Activated CD8-positive, alpha-beta memory T cell treated with anti-CD3 and anti-CD28 coated beads for 4 hours (primary cell): ENCODE results near the gene RNF212.
"Not testable (repeated sequence)": the region's sequence is repeated elsewhere in the genome, so short reads cannot be mapped to it uniquely, and the experiment has no call there.

ENCODE experiments used
- DNase-seq, 2 donors: peaks; one replicate each; pipeline ENCODE4 v3.0.0-alpha.2; 2020; ENCODE audit warnings: low read depth in 2 of 2

Gene RNF212

DNA sequence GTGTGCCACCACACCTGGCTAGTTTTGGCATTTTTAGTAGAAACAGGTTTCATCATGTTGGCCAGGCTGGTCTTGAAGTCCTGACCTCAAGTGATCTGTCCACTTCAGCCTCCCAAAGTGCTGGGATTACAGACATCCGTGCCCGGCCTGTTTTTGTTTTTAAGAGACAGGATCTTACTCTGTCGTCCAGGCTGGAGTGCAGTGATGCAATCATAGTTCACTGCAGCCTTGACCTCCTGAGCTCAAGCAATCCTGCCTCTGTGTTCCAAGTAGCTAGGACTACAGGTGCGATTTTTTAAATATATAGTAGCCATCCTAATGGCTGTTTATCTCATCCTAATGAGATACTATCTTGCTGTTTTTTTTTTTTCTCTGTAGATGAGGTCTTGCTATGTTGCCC lies 47.6 kb downstream of the RNF212 start:
- DNase-seq, result no peak

- DNase-seq, result no peak
Measured at GRCh38 chr4:1062419-1062818, 50.9 kb downstream of the RNF212 start.

- DNase-seq, result no peak
Measured at GRCh38 chr4:1061760-1062159, 51.6 kb downstream of the RNF212 start.

GRCh38 chr4:1061056-1061700 lies 52.2 kb downstream of the RNF212 start:
- no peak for DNase-seq

DNA sequence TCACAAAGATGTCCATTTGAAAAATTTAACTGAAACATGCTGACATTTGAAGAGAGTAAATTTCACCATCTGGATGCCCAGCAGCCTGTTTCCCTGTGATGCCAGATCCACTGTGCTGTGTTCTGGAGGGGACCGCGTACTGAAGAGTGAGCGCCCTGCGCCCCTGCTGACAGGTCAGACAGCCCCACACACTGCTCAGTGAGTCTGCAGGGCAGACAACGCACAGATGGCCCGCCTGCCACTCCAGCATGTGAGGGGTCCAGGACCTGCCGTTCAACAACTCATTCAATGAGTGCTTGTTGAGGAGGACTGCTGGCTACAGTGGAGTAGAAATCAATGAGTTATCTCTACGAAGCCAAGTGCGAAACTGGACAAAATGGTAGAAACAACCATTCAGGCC lies 52.7 kb downstream of the RNF212 start:
- no peak for DNase-seq

DNA sequence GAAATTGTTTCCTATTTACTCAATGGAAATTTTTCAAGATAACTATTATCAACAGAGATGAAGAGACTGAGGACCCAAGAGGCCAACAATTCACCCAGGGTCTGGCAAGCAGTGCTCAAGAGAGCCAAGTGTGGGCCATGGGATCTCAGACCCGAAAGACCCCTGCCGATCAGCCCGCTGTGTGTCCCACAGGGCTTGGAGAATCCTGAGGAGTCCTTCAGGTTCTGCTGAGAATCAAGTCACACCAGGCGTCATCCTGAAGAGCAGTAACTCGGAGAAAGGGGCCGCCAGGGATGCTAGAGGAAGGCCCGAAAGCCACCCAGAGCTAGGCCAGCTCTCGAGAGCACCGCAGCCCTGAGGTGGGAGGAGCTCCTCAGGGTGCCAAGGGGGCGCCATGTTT lies 53.2 kb downstream of the RNF212 start:
- no peak for DNase-seq

DNA sequence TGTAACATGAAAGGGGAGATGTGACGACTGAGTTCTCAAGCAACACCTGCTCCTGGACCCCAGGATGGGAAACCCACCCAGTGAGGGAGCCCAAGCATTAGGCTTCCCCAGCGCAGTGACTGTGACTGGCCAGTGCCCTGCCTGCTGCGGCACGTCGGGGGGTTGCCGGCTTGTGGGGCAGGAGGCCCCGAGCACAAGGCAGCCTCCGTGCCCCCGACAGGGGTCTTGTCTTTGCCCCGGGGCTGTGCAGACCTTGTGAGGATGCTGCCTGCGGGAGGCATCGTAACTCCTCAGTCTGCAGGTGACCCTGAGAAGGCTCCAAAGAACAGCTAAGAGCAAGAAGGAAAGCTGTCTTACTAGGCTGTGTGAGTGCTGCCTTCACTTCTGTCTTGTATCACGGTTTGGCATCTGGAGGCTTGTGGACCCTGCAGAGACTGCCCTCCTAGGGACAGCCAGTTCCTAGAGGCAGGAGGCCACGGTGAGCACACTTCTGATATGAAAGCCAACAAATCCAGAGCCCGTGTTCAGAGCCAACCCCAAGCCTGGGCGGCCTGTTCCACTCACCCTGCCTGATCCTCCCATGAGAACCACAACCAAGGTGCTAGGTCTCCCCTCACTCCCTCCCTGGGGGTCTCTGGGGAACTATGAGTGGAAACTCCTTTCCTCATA lies 54.2 kb downstream of the RNF212 start:
- no peak for DNase-seq

- DNase-seq, result no peak
Measured at GRCh38 chr4:1058198-1058996, 55.0 kb downstream of the RNF212 start.

- no peak for DNase-seq
Measured at GRCh38 chr4:1057403-1057745, 56.0 kb downstream of the RNF212 start.

GRCh38 chr4:1056671-1057402 lies 56.5 kb downstream of the RNF212 start:
- no peak for DNase-seq

DNA sequence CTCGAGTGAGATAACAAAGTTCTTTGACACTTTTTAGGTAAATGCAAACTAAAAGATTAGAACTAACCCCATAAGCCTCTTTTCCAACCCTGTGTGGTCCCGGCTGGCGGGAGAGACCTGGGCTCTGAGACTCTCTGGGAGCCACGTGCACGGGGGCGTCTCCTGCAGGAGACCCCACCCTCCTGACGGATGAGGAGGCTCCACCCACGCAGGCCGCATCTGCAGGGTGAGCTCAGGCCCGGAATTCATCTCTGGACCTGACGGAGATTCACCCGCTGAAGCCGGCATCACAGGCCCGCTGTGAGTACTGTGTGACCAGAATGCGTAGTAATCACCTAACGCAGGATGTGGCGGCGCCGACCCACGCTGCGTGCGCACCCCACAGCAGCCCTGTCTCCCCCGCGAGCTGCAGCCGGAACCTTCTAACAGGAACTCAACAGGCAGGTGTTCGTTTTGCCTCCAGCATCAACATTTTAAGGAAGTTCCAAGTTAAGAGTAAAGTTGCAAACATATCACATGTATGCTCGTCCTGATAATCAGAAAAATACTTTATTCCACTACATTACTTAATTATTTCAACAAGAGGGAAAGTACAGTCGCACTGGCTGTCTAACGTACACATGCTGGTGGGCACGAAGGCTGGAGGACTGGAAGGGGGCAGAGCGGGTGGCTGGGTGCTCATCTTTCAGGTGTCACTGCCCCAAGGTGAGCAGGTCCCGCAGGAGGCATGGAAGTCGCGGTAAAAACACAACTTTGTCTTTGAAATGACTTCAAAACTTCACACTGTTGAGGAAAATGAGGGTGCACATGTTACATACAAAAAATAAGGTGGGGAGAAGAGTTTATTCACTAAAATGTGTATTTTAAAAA lies 57.4 kb downstream of the RNF212 start:
- peak; percentile 61 to 74 for DNase-seq

DNA sequence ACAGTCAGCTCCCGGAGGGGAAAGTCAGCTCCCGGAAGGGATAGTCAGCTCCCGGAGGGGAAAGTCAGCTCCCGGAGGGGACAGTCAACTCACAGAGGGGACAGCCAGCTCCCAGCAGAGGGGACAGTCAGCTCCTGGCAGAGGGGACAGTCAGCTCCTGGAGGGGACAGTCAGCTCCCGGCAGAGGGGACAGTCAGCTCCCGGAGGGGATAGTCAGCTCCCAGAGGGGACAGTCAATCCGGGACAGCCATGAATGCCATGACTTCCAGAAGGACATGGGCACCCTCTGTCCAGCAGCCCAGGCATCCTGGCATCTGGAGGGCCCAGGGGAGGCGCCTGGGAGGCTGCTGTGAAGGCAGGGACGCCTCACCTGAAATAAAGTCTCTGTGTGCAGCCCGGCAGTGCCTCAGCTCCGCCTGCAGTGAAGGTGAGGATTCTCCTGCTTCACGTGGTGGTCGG lies 58.1 kb downstream of the RNF212 start:
- not testable (repeated sequence) for DNase-seq

DNA sequence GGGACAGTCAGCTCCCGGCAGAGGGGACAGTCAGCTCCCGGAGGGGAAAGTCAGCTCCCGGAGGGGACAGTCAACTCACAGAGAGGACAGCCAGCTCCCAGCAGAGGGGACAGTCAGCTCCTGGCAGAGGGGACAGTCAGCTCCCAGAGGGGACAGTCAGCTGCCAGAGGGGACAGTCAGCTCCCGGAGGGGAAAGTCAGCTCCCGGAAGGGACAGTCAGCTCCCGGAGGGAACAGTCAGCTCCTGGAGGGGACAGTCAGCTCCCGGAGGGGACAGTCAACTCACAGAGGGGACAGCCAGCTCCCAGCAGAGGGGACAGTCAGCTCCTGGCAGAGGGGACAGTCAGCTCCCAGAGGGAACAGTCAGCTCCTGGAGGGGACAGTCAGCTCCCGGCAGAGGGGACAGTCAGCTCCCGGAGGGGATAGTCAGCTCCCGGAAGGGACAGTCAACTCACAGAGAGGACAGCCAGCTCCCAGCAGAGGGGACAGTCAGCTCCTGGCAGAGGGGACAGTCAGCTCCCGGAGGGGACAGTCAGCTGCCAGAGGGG lies 58.6 kb downstream of the RNF212 start:
- DNase-seq, result not testable (repeated sequence)

- not testable (repeated sequence) for DNase-seq
Measured at GRCh38 chr4:1053891-1054290, 59.5 kb downstream of the RNF212 start.

- DNase-seq, result no peak
Measured at GRCh38 chr4:1053080-1053661, 60.2 kb downstream of the RNF212 start.

DNA sequence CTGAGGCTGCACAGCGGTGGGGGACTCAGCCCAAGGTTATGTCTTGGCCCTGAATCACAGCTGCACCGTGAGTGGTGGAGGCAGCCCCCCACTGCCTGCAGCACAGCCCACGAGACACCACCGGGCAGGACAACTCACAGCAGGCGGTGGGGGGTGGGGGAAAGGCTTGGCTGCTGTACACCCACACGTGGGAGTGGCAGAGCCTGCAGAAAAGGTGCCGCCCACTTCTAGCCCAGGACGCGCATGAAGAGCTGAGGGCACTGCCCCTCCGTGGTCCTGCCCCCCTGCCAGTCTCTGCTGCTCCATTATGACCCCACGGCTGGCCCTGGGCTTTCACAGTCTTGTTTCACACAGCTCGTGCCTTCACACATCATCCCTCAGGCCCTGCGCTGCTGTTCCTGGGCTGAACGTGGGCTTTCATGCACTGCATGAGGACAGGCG lies 61.1 kb downstream of the RNF212 start:
- no peak for DNase-seq

GRCh38 chr4:1051472-1051871 lies 61.9 kb downstream of the RNF212 start:
- no peak for DNase-seq

DNA sequence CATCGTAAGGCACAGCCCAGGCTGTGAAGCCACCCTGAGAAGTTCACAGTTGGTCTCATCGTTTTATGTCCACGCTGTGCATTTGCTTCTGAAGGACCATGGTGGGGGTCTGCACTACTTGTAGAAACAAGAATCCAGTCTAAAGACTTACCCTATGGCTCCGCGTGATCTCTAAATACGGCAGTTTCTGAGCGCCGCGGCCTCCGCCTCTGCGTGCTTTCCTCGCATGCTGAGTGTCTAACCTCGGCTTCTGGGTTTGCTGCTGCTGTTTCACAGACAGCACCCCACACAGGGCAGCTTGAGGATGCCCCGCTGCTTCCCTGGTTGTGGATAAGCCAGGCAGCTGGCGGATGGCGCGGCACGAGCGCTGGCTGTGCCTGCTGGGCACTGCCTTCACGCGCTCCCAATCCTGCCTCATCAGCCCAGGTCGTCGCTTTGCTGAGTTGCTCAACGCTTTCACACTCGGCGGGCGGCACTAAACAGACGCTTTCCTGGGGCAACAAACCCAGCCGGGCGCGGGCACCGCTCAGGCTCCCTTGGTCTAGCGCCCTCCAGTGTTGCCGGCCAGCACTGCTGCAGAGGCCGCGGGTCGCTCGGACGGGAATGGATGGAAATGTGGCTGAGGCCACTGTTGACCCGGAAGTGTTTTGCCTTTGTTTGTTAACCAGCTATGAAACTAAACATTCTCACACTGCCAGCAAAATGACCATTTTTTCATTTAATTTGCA lies 62.7 kb downstream of the RNF212 start:
- DNase-seq, result no peak

- DNase-seq, result no peak
Measured at GRCh38 chr4:1049591-1049905, 63.8 kb downstream of the RNF212 start.
